ENCODE data around the gene DDIT3.
"Not testable (repeated sequence)": the region's sequence is repeated elsewhere in the genome, so short reads cannot be mapped to it uniquely, and the experiment has no call there.

DDIT3 gene

DNA sequence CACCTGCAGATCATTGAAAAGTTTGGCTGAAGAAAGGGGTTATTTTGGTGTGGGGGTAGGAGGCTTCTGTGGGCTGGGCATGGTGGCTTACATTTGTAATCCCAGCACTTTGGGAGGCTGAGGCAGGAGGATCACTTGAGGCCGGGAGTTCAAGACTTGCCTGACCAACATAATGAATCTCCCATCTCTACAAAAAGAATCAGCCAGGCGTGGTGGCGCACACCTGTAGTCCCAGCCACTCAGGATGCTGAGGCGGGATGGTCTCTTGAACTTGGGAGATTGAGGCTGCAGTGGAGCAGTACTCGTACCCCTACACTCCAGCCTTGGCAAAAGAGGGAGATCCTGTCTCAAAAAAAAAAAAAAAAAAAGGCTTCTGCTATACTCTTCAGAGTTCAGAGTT, 7.0 kb downstream of the DDIT3 start:
- TF ChIP-seq, protein P1, sequence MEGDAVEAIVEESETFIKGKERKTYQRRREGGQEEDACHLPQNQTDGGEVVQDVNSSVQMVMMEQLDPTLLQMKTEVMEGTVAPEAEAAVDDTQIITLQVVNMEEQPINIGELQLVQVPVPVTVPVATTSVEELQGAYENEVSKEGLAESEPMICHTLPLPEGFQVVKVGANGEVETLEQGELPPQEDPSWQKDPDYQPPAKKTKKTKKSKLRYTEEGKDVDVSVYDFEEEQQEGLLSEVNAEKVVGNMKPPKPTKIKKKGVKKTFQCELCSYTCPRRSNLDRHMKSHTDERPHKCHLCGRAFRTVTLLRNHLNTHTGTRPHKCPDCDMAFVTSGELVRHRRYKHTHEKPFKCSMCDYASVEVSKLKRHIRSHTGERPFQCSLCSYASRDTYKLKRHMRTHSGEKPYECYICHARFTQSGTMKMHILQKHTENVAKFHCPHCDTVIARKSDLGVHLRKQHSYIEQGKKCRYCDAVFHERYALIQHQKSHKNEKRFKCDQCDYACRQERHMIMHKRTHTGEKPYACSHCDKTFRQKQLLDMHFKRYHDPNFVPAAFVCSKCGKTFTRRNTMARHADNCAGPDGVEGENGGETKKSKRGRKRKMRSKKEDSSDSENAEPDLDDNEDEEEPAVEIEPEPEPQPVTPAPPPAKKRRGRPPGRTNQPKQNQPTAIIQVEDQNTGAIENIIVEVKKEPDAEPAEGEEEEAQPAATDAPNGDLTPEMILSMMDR (IDR thresholded peaks at IDR 0.05; ENCODE audit: low read depth, low read length), result no peak
- DNase-seq (ENCODE audit: low read depth, low spot score), result no peak
- in situ Hi-C loops (cut with HindIII; ENCODE audit: low sequenced_read_pairs), result no loop called here
- H3K4me3 ChIP-seq (ENCODE audit: low read depth, low read length), result no peak overlapping the region

DNA sequence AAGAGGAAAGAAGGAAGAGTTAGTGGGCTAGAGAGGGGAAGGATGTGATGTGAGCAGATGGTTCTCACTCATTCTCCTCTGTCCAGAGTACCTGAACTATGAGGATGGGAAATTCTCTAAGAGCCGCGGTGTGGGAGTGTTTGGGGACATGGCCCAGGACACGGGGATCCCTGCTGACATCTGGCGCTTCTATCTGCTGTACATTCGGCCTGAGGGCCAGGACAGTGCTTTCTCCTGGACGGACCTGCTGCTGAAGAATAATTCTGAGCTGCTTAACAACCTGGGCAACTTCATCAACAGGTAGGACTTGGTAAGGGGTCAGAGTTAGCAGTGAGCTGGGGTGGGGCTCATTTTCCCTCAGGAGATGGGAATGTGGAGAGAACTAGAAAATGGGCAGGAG, 7.6 kb downstream of the DDIT3 start:
- in situ Hi-C loops (cut with HindIII; ENCODE audit: low sequenced_read_pairs), result no loop called here

DNA sequence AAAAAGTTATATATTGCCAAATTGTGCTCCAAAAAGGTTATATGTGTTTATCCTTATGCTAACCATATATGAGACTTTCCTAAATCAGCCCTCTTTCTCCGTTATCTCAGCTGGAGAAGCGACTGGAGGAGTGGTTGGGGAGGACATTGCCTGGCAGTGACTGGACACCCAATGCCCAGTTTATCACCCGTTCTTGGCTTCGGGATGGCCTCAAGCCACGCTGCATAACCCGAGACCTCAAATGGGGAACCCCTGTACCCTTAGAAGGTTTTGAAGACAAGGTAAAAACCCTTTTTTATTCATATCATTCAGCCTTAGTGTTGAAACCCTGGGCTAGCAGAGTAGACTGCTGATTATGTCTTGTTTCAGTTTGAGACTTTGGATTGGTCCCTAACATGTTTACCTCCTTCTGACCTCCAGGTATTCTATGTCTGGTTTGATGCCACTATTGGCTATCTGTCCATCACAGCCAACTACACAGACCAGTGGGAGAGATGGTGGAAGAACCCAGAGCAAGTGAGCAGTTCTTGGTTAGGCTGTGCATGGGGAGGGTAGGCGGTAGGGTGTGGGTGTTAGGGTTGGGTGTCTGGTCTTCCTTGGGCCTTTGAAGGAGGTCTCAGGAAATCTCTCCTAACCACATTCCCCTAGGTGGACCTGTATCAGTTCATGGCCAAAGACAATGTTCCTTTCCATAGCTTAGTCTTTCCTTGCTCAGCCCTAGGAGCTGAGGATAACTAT, 8.6 kb downstream of the DDIT3 start:
- TF ChIP-seq, protein P1 (IDR thresholded peaks at IDR 0.05; ENCODE audit: low read depth, low read length), result no peak
- in situ Hi-C loops (cut with HindIII; ENCODE audit: low sequenced_read_pairs), result no loop called here
- DNase-seq (ENCODE audit: low read depth, low spot score), result no peak
- no peak overlapping the region for H3K4me3 ChIP-seq (ENCODE audit: low read depth, low read length)

More for the DNA sequence above, 7.6 kb downstream of the DDIT3 start:
- no peak for DNase-seq (ENCODE audit: low read depth, low spot score)
- H3K4me3 ChIP-seq (ENCODE audit: low read depth, low read length), result no peak overlapping the region
- TF ChIP-seq, protein P1 (IDR thresholded peaks at IDR 0.05; ENCODE audit: low read depth, low read length), result no peak

DNA sequence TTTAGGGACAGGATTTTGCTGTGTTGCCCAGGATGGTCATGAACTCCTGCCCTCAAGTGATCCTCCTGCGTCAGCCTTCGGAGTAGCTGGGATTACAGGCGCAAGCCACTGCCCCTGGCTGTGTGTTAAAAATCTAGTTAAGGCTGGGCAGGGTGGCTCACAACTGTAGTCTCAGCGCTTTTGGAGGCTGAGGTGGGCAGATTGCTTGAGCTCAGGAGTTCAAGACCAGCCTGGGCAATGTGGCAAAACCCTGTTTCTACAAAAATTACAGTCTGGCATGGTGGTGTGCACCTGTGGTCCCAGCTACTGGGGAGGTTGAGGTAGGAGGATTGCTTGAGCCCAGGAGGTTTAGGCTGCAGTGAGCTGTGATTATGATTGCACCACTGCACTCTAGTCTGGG, 9.2 kb downstream of the DDIT3 start:
- in situ Hi-C loops (cut with HindIII; ENCODE audit: low sequenced_read_pairs), result no loop called here
- TF ChIP-seq, protein P1 (IDR thresholded peaks at IDR 0.05; ENCODE audit: low read depth, low read length), result no peak
- no peak overlapping the region for H3K4me3 ChIP-seq (ENCODE audit: low read depth, low read length)
- no peak for DNase-seq (ENCODE audit: low read depth, low spot score)

DNA sequence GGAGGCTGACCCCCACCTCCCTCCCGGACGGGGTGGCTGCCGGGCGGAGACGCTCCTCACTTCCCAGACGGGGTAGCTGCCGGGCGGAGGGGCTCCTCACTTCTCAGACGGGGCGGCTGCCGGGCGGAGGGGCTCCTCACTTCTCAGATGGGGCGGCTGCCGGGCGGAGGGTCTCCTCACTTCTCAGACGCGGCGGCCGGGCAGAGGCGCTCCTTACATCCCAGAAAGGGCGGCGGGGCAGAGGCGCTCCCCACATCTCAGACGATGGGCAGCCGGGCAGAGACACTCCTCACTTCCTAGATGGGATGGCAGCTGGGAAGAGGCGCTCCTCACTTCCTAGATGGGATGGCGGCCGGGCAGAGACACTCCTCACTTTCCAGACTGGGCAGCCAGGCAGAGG, 12.5 kb downstream of the DDIT3 start:
- in situ Hi-C loops (cut with HindIII; ENCODE audit: low sequenced_read_pairs); DNase-seq (ENCODE audit: low read depth, low spot score); H3K4me3 ChIP-seq (ENCODE audit: low read depth, low read length): not testable (repeated sequence)

DNA sequence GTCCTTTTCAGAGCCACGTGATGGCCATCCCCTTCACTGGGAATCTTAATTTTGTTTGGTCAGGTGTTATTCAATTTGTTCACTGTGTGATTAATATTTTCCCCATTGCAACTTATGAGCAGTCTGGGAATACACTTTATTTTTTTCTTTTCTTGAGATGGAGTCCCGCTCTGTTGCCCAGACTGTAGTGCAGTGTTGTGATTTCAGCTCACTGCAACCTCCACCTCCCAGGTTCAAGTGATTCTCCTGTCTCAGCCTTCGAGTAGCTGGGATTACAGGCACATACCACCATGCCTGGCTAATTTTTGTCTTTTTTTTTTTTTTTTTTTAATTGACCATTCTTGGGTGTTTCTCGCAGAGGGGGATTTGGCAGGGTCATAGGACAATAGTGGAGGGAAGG, 13.8 kb downstream of the DDIT3 start:
- H3K4me3 ChIP-seq (ENCODE audit: low read depth, low read length); DNase-seq (ENCODE audit: low read depth, low spot score); in situ Hi-C loops (cut with HindIII; ENCODE audit: low sequenced_read_pairs): not testable (repeated sequence)

DNA sequence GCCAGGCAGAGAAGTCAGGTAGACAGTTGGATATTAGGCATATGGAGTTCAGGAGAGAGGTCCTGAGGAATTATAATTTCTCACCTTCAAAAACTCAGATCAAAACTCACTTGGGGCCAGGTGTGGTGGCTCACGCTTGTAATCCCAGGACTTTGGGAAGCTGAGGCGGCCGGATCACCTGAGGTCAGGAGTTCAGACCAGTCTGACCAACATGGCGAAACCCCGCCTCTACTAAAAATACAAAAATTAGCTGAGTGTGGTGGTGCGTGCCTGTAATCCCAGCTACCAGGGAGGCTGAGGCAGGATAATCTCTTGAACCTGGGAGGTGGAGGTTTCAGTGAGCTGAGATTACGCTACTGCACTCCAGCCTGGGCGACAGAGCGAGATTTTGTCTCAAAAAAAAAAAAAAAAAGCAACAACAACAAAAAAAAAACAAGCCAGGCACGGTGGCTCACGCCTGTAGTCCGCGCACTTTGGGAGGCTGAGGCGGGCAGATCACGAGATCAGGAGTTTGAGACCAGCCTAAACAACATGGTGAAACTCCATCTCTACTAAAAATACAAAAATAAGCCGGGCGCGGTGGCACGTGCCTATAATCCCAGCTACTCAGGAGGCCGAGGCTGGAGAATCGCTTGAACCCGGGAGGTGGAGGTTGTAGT, 17.9 kb downstream of the DDIT3 start:
- DNase-seq (ENCODE audit: low read depth, low spot score); in situ Hi-C loops (cut with HindIII; ENCODE audit: low sequenced_read_pairs); H3K4me3 ChIP-seq (ENCODE audit: low read depth, low read length): not testable (repeated sequence)

DNA sequence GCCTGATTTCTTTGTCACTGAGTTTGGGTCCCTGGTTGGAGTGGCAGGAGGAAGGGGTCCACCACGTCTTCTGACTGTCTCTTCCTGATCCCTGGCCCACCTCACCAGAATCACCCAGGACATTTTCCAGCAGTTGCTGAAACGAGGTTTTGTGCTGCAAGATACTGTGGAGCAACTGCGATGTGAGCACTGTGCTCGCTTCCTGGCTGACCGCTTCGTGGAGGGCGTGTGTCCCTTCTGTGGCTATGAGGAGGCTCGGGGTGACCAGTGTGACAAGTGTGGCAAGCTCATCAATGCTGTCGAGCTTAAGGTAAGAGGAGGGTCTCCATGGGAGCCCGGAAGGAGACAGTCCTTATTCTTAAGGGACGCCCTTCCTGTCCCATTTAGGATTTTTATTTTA, 20.1 kb downstream of the DDIT3 start:
- in situ Hi-C loops (cut with HindIII; ENCODE audit: low sequenced_read_pairs), result no loop called here
- no peak overlapping the region for H3K4me3 ChIP-seq (ENCODE audit: low read depth, low read length)
- TF ChIP-seq, protein P1 (IDR thresholded peaks at IDR 0.05; ENCODE audit: low read depth, low read length), result no peak
- no peak for DNase-seq (ENCODE audit: low read depth, low spot score)

Data from astrocyte of the spinal cord (primary cell).